AG20443 (cell line): ENCODE measurements around the gene NCAN.
A peak's percentile ranks its signal among the peaks of the same experiment; 100 is the strongest.

ENCODE experiments used
- DNase-seq: peaks from one replicate; pipeline ENCODE4 v3.0.0; 2012; ENCODE audit warnings: low spot score, mixed read lengths

Gene NCAN

DNA sequence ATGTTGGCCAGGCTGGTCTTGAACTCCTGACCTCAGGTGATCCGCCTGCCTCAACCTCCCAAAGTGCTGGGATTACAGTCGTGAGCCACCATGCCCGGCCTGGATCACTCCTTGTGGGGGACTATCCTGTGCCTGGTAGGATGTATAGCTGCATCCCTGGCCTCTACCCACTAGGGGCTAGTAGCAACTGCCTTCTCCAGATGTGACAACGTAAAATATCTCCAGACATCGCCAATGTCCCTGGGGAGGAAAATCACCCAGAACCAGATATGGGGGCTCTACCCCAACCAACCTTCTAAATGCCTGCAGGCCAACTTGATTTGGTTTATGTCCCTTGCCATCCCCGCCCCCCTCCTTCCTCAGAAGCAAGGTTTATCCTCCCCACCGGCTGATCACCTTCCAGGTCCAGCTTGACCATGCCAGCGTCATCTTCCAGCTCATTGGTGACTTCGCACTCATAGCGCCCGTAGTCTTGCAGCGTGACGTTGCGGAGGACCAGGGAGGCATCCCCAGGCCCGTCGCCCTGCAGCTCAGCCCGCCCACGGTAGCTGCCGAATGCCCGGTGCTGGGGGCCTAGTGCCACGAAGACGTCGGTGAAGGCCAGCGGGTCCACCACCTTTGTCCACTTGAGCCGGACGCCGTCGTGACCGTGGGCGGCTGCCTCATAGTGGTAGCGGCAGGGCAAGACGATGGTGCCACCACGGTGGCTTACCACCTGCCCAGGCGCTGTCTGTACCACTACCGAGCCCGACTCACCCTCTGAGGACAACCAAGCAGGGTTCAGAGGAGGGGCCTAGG is 48.9 kb downstream of the NCAN start:
- DNase-seq: no peak

DNA sequence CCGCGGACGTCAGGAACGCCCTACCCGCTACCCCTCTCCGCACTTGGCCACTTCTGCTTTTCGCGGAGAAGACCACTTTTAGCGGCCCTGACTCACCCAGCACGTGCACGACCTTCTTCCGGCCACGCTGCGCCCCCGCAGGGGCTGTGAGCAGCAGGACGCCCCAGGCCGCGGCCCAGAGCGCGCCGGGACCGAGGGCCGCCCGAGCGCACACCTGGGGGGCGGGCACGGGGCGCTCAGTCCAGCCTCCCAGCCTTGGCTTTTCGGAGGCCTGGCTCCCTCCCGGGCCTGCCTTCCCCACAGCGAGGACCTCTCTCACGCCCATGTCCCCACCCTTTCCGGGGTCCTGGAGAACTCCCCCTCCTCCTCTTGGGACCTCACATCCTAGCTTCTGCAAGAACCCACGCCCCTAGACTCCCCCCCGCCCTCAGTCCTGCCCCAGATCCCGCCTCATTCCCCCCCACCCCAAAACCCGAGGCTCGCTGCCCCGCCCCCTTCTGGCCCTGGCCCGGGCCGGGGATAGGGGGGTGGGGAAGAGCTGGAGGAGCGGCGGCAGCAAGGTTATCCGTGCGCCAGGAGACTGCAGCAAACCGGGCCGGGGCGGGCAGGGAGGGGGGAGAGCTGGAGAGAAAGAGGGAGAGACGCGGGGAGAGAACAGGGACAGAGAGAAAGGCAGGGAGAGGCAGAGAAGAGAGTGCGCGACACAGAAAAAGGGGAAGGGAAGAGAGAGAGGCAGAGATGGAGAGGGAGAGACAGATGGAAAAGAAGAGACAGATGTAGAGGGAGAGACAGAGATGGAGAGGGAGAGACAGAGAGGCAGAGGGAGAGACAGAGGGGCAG is 49.8 kb downstream of the NCAN start:
- DNase-seq: no peak

DNA sequence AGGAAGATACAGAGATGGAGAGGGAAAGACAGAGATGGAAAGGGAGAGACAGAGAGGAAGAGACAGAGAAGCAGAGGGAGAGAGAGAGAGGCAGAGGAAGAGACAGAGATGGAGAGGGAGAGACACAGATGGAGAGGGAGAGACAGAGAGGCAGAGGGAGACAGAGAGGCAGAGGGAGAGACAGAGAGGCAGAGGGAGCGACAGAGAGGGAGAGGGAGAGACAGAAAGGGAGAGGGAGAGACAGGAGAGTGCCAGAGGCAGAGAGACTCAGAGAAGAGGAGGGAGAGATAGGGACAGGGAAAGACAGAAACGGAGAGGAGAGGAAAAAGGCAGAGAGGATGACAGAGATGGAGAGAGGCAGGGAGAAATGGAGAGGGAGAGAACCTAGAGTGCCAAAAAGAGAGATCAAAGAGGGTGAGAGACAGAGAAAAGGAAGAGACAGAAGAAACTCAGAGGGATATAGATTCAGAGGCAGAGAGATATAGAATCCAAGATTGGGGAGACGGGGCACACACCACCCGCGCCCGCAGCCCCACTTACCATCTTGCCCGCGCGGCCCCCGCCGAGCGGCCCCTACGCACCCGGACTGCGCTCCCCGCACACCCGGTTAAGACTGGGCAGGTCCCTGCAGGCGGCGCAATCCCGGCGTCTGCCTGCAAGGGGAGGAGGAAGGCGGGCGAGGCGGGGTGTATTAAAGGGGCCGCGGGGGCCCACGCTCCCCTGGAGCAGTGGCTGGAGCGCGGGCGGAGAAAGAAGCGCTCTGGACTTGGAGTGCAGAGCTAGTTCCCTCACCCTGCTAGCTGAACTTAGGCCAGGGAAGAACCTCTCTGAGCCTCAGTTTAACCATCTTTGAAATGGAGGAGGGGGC is 50.7 kb downstream of the NCAN start:
- DNase-seq: no peak

DNA sequence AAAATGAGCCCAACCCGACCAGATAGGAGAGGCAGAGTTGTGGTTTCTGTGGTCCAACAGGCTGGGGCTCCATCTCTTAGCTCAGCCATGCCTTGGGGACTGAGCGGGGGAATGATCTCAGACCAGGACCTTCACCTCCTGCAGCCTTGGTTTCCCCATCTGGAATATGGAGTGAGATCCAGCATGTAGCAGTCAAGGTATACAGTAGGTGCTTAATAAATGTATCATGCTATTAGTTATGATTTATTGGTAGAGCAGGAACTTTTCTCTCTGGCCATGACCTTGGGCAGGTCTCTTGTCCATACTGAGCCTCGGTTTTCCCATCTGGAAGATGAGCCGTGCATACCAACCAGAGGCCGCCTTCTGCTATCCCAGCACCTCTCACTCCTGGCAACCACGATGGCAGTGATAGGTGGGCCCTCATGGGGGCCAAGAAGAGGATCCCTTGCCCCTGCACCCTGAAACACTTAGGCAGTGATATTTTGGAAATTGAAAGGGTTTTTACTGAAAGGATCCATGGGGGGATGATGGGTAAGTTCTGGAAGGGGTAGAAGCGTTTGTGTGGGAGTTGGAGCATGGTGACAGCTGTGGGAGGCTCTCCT is 52.2 kb downstream of the NCAN start:
- DNase-seq: no peak

DNA sequence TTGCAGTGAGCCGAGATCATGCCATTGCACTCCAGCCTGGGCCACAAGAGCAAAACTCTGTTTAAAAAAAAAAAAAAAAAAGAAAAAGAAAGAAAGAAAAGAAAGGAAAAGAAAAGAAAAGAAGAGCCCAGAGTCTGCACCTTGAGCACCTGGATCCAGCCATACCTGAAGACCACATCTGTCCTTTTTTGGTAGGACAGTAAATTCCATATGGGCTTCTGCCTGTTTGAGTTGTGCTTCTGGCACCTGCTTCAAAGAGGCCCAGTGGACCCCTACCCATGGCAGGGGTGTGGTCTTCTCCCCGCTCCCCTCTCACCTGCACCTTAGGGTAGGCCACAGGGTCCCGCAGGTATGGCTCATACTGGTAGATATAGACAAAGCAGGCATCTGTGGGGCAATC is 55.5 kb downstream of the NCAN start:
- DNase-seq: no peak

DNA sequence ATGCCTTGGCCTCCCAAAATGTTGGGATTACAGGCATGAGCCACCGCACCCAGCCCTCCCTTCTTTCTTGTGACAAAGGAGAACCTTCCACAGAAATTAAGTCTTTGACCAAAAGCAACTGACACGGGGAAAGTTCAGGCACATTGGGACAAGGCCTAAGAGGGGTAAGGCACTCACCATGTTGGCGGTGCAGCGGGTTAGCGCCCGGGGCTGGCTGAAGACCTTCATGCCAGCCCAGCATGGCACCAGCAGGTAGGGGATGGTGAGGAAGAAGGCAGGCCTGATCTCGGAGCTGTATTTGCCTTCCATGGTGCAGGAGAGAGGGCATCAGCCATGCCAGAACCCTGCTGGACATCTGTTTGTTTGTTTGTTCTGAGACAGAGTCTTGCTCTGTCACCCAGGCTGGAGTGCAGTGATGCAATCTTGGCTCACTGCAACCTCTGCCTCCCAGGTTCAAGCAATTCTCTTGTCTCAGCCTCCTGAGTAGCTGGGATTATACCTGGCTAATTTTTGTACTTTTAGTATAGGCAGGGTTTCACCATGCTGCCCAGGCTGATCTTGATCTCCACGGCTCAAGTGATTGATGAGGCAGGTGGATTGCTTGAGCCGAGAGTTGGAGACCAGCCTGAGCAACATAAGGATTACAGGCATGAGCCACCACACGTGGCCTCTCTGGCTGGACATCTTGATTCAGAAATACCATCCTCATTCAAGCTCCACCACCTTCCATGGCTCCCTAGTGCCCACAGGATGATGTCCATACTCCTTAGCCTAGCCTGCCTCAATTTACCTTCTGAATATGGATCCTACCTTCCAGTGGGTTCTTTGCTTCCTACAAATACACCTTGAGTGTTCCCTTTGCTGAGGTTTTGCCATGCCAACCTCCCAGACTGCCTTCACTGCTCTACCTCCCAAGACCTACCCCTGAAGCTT is 57.0 kb downstream of the NCAN start:
- no peak for DNase-seq

DNA sequence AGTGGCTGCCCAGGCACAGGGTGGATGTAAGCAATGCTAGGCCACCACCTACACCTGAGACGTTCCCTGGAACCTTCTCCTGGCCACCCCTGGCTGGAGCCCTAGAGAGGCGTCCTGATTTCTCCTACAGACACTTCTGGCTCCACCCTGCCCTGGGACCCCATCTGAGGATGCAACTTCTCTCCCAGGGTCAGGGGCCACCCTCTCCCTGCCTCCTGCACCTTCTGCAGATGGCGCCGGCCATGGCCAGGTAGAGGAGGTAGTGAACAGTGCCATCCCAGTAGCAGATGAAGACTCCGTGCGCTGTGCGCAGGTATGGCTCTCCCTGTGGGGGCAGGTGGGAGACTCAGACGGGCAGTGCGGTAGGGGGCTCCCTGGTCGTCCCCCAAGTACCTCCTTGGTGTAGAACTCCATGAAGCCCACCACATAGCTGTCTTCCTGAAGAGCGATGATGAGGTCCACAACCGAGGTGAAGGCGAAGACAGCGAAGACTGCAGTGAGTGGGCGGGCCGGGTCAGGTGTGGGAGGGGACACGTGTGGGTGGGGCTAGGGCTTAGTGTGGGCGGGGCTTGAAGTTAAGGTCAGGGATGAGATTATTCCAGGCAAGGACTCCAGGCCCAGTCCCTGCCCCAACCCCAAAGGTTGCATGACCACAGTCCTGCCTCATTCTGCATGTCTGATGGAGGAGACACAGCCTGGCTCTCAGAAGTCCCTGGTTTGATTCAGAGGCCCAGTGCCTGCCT is 58.4 kb downstream of the NCAN start:
- DNase-seq: no peak

DNA sequence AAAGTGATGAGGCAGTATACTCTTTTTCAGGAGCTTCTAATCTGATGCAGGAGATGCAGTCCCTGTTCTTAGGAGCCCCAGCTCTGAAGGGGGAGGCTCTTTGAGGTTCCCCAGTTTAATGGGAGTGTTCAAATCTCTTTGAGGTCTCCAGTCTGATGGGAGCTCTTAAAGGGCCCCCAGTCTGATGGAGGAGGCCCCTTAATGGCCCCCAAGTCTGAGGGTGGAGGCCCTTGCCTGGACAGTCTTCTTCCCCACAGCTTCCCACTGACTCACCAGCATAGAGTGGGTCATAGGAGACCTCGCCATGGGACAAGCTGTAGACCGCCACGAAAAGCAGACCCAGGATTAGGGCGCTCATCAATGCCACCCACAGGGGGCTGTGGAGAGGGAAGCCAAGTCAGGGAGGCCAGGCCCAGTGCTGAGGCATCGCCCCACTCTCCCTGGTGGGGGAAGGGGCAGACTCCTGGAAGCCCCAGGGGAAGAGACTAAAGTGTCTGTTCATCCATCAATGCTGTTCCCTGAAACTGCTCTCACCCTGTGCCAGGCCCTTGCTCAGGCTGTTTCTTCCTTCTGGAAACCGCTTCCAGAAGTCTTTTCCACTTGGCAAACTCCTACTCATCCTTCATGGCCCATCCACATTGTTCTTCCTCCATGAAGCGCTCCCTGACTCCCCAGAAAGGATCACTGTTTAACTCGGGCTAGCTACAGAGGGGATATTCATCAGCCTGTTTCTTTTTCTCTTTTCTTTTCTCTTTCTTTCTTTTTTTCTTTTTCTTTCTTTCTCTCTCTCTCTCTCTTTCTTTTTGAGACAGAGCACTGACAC is 59.2 kb downstream of the NCAN start:
- DNase-seq: no peak

DNA sequence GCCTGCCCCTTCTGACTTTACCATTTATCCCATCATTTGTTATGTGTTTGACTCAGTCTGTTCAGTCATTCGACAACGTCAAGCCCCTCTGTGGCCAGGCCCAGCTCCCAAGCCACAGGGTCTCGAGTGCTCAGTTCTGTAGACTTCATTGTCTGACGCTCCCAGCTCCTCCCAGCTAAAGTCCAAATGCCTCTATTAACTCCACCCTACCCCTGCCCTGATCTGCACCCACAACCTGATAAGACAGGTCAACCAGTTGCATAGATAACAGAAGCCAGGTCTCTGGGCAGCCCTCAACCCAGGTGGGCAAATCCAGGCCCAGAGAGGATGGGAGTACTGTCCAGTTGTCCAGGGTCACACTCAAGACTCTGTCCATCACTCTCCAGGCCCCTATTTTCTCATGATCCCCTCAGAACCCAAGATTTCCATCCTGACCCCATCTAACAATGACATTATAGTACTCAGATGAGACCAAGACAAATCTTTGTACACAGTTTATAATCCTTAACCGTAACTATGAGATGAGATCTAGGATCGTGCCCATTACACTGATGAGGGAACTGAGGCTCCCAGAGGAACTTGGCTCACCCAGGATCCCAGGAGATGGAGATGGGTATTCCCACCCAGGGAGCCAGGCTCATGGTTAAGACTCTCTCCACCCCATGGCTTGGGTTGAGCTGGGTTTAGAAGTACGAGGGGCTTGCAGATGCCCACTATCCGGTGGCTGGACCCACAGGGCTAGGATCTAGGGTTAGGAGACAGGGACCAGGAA is 60.3 kb downstream of the NCAN start:
- DNase-seq: no peak

DNA sequence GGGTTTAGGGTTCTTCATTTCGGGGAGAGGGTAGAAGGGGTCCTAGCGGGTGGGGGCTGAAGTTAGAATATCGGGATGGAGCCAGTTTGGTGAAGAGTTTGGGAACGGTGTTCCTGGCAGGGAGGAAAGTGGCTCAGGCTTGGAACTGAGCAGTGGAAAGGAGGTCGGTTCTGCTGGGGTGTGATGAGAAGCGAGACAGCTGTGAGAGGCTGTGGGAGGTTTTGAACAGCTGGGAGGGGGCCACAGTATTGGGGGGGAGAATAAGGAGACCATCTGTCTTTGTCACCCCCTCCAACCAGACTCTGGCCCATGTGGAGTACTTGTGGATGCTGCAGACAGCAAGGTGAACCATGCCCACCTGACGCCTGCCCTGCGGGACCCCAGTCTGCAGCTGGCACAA is 62.4 kb downstream of the NCAN start:
- no peak for DNase-seq

DNA sequence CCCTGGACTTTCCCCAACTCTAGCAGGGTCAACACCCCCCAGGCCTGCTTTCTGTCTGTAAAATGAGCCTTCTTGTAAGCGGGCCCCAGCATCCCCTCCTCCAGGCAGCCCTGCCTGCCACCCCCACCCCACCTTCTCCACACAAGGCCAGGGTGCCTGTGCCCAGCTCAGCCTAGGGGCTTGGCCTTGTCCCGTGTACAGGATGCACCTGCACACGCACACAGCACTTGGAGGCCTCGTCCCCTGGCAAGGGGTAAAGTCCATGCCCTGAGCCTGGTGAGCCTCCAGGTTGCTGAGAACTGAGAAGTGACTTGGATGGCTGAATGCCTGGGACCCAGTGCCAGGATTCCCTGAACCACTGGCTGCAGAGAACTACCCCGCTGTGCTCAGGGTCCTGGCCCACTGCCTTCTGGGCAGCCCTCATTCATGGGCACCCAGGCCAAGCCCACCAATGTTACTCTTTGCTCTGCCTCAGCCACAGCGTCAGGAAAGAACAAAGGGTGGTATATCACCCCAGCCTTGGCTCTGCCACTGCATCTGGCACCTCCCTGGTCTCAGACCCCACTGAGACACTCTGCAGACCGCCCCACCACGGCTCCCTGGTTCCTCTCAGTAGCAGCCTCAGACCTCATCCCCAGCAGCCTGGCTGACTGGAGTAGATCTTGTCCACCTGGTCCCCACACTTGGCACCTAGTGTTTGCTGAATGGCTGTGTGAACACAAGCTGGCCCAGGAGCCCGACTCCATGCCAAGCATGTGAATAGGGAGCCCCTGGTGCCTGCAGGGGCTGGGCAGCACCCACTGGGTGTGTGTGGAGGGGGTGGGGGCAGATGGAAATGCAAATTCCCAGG is 63.2 kb downstream of the NCAN start:
- DNase-seq: no peak

DNA sequence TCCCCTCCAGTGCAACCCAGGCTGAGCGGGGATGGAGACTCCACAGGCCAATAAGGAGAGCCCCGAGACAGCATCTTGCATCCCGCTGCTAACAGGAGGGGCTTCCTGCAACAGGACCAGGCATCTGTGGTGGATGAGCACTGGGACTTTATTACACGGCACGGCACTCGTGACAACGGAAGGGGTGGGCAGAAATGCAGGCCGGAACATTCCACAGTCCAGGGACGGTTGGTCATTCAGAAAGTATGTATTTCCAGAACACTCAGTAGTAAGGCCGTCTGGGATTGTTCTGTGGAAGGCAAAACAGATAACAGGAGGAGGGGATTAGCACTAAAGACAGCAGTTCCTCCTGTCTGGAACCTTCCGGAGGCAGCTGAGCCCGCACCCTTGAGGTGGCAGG is 64.6 kb downstream of the NCAN start:
- peak; percentile 47 for DNase-seq

DNA sequence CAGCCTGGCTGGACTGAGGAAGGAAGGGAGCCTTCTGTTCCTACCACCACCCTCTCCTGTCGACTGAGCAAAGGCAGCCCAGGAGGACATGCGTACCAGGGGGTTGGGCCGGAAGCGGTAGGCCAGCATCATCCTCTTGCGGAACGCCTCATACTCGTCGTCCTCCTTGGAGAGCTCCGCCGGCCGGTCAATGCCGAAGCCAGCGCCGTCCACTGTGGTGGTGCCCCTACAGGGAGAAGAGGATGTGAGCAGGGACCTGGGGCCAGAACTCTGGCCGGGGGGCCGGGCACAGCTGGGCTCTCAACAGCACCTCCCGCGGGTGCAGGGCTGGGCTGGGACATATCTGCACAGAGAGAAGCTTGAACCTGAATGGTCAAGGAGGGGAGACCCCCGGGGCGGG is 65.1 kb downstream of the NCAN start:
- DNase-seq: no peak

DNA sequence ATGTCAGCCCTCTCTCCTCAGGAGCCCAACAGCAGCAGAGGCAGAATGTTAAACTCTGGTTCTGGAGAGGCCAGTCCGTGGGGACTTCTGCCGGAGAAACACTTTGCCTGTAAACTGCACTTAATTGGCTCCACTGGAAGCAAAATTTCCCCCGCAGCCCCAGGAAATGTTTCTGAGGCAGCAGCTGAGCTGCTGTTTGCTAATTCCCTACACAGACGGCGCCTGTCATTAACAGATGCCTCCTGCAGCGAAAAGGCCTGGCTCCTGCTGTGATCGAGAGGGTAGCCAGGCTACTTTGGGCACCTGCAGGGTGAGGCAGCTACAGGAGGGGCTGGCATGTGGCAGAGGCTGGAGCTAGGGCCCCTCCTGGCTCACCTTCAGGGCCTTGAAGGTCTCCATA is 66.6 kb downstream of the NCAN start:
- no peak for DNase-seq

DNA sequence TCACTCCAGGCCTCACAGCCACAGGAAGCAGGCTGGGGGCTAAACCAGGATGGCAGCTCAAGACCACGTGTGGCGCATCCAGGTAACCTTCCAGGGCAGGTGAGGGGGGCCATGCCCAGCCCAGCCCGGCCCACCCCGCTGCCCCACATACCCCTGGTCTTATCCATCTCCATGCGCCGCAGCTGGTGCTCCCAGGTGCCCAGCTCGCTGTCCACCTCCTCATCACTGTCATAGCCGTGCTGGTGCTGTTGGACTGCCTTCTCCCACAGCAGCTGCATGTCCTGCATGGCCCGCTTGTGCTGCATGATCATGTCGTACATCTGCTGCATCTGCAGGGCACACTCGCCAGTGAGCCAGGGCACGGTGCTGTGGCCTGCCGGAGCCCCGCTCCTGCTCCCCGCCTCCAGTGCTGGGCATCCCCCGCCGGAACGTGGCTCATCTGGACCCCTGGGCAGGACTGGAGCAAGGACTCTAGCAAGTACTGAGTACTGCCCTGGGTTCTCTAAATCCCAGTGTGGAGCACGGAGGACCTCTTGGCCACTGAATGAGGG is 67.4 kb downstream of the NCAN start:
- no peak for DNase-seq

DNA sequence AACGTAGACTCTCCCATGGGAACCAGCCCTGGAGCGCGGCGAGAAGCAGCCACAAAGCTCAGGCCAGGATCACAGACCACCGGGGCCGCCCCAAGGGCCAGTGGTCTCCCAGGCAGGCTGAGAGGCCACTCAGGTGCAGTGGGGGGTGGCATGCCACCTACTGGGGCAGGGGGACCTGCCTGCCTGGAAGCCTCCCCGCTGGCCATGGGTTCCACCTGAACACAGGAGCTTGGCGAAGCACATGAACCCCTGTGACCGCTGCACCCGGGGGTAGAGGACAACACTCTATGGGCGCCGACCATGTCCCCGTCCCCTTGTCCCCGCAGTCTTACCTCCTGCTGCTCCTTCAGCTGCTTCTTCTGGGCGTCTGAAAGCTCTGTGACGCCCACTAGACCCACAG is 68.1 kb downstream of the NCAN start:
- DNase-seq: no peak

DNA sequence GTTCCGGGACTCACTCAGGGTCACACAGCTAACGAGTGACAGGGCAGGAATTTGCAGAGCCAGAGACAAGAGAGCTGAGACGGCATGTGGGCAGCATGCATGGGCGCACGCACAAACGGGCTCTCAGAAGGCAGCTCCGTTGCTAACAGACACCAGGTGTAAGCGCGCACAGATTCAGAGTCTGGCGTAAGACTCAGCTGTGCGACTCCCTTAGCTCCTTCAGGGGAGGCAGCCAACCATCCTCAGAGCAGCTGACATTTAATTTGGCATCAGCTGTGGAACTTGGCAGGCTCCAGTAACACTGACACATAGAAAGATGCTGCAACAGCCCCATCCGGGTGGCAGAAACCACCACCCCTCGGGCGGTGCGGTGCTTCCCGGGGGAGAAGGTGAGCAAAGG is 68.8 kb downstream of the NCAN start:
- DNase-seq: peak; percentile 65
